HepG2 (cell line): ENCODE data around the gene MIA. TPM values are rescaled to one million over a fixed set of nuclear protein-coding genes. Genes with fewer than 3 reads are reported as not detected.

ENCODE experiments used
- ATAC-seq: fragments of 200-7000 bp; cut with Tn5 transposase; 3 replicates; pipeline ENCODE4 v1.9.1; 2020; ENCODE audit warnings: mild to moderate bottlenecking, moderate library complexity
- BruUV-seq: library from RNA; stranded (reverse); fragments of 400-500 nt; replicated peaks from 2 replicates; lab custom pipeline; 2021; lab: Mats Ljungman, UMichigan
- CTCF ChIA-PET: fragments of 300-600 bp; formaldehyde crosslinking; extraction: SDS; loops from one replicate; lab custom pipeline; 2021; ENCODE audit warnings: low total read pairs, inconsistent platforms, low intra/inter-chr PET ratio; lab: Yijun Ruan, JAX
- POLR2A ChIA-PET: fragments of 350-600 bp; sonication (Branson Sonifier 250); formaldehyde crosslinking; loops from one replicate; lab custom pipeline; 2020; ENCODE audit warnings: antibody characterized with exemption, inconsistent platforms; lab: Yijun Ruan, JAX
- DNase-seq: peaks from one replicate; pipeline ENCODE4 v3.0.0-alpha.2; 2015; ENCODE audit warnings: low spot score
- FAIRE-seq: peaks from 3 replicates; lab custom pipeline; 2011; peaks lifted over from hg19 to GRCh38; lab: Jason Lieb, UNC
- H2AFZ ChIP-seq: one replicate; pipeline ENCODE4 v1.6.1; 2011; ENCODE audit warnings: low read length, inconsistent platforms
- H3K27ac ChIP-seq: fragments of 300-600 bp; 3 replicates; pipeline ENCODE4 v1.8.0; 2011; ENCODE audit warnings: mixed run types, mild to moderate bottlenecking, mixed read lengths, low read length, inconsistent platforms; ENCODE audit not compliant: insufficient read depth; ENCODE audit errors: extremely low read length
- H3K27me3 ChIP-seq, 2 experiments: fragments of 200-600 bp in 1 of 2; 2 replicates in 1 of 2; 3 replicates in 1 of 2; pipeline versions ENCODE4 v1.6.0 to v1.8.0; 2011; ENCODE audit warnings: low read length in 2 of 2, mild to moderate bottlenecking in 2 of 2, moderate library complexity in 2 of 2, inconsistent platforms in 1 of 2; ENCODE audit not compliant: insufficient read depth in 2 of 2, control insufficient read depth in 1 of 2
- H3K36me3 ChIP-seq, 2 experiments: fragments of 200-600 bp in 1 of 2; replicated peaks in 1 of 2; 2 replicates in 1 of 2; 3 replicates in 1 of 2; pipeline versions ENCODE4 v1.5.1 to v1.8.0; 2011; ENCODE audit warnings: low read length in 2 of 2, inconsistent platforms in 1 of 2; ENCODE audit not compliant: insufficient read depth in 2 of 2, control insufficient read depth in 1 of 2
- H3K4me1 ChIP-seq: 2 replicates; pipeline ENCODE4 v1.5.1; 2012; ENCODE audit warnings: low read length, inconsistent platforms; ENCODE audit not compliant: insufficient read depth
- H3K4me2 ChIP-seq: 2 replicates; pipeline ENCODE4 v1.6.0; 2011; ENCODE audit warnings: low read depth, low read length, inconsistent platforms
- H3K4me3 ChIP-seq, 3 experiments: fragments of 200-600 bp in 1 of 3; sonication (generic), shearing (Covaris generic) in 1 of 3; replicated peaks in 1 of 3; 2 replicates each; pipeline ENCODE4 v1.5.1; 2011 to 2016; ENCODE audit warnings: low read length in 3 of 3, inconsistent platforms in 2 of 3, low read depth in 2 of 3, mild to moderate bottlenecking in 2 of 3, control low read depth in 1 of 3, mixed read lengths in 1 of 3; ENCODE audit not compliant: insufficient read depth in 1 of 3
- H3K79me2 ChIP-seq: one replicate; pipeline ENCODE4 v1.6.1; 2011; ENCODE audit warnings: low read length, inconsistent platforms; ENCODE audit not compliant: insufficient read depth
- H3K9ac ChIP-seq: 2 replicates; pipeline ENCODE4 v1.6.0; 2011; ENCODE audit warnings: mild to moderate bottlenecking, low read depth, low read length, inconsistent platforms; ENCODE audit not compliant: insufficient read depth
- H3K9me3 ChIP-seq: 2 replicates; pipeline ENCODE4 v1.5.1; 2012; ENCODE audit warnings: mild to moderate bottlenecking, low read length
- H4K20me1 ChIP-seq: 2 replicates; pipeline ENCODE4 v1.6.0; 2011; ENCODE audit warnings: inconsistent platforms, mild to moderate bottlenecking, low read length, moderate library complexity; ENCODE audit not compliant: insufficient read depth
- CREB3 ChIP-seq: sonication (generic); formaldehyde crosslinking; IDR thresholded peaks from 2 replicates; pipeline ENCODE4 v1.5.0; 2020; ENCODE audit warnings: missing genetic modification reagents
- TMF1 ChIP-seq: sonication (generic); formaldehyde crosslinking; IDR thresholded peaks from 2 replicates; pipeline ENCODE4 v1.8.1; 2022; ENCODE audit warnings: low read depth, missing genetic modification reagents
- ZNF20 ChIP-seq: sonication (generic); formaldehyde crosslinking; IDR thresholded peaks from 2 replicates; pipeline ENCODE4 v1.4.0; 2020; ENCODE audit warnings: mild to moderate bottlenecking, moderate library complexity, missing genetic modification reagents
- ZNF230 ChIP-seq: sonication (generic); formaldehyde crosslinking; IDR thresholded peaks from 2 replicates; pipeline ENCODE4 v1.4.0; 2020; ENCODE audit warnings: mild to moderate bottlenecking, missing genetic modification reagents
- WGBS: methylation state at CpG from one replicate; pipeline ENCODE4 v1.1.6; 2017; ENCODE audit warnings: low lambda C conversion rate; 5-methylcytosine and 5-hydroxymethylcytosine counted together
- in situ Hi-C: cut with HindIII; loops from 2 replicates; pipeline ENCODE4 v1.10.0; 2017; ENCODE audit warnings: low pct_unique_long_range_greater_than_20kb; ENCODE audit not compliant: extremely low pct_ligation_motif_present
- intact Hi-C: fragments of 100-400 bp; cut with micrococcal nuclease; formaldehyde crosslinking; loops from one replicate; pipeline ENCODE4 v1.10.0; 2022; ENCODE audit not compliant: unreplicated experiment
- polyA plus RNA-seq, 8 experiments: library from polyadenylated mRNA; depleted of rRNA in 3 of 8; stranded (reverse) in 7 of 8; unstranded in 1 of 8; fragments of >200 nt; fragmentation: Illumina TruSeq in 4 of 8; extraction: Trizol in 4 of 8; gene quantifications; 2 replicates each; pipeline versions ENCODE4 v1.2.1 to v1.2.3, GENCODE V29; 2011 to 2016; ENCODE audit warnings: low read depth in 4 of 8, missing spikeins in 1 of 8, mixed read lengths in 1 of 8; ENCODE audit not compliant: insufficient read depth in 1 of 8
- total RNA-seq, 5 experiments: library from RNA; depleted of rRNA; stranded (reverse); fragments of >200 nt; fragmentation: Illumina TruSeq; extraction: Trizol; gene quantifications; 2 replicates each; pipeline ENCODE4 v1.2.3, GENCODE V29; 2016; ENCODE audit warnings: low read depth in 1 of 5

MIA gene
- total and polyA plus RNA-seq, 2 of the 13 experiments (the other 11 are each of a cell fraction or from before 2014, with no cell fraction given), result 0.61 TPM; not detected in 1

- no peak for TF ChIP-seq ZNF230
- TF ChIP-seq ZNF20 (CRISPR knock-in tag), result no peak
Measured at GRCh38 chr19:40736661-40737060, 38.7 kb upstream of the MIA start (continued).

- H3K27me3 ChIP-seq, result no peaks in the 10 kb centered on the region
- 98% methylated on average over 9 of the region's 9 CpGs for WGBS
- DNase-seq (no peak), FAIRE-seq (no peak), ATAC-seq (no peak)
- no peaks in the 10 kb centered on the region for H4K20me1 ChIP-seq
- H3K4me3 ChIP-seq, result no peak overlapping the region
- ChIA-PET POLR2A (interaction anchor here (1.2 kb wide), 1 partner anchor 13 kb away, joined by 3 read pairs; the partner anchor contains the start of gene ACTMAP), CTCF (no interaction called here)
- intact Hi-C loops (no loop called here), in situ Hi-C loops (no loop called here)
- no TSS peak for BruUV-seq
- TF ChIP-seq CREB3, result no peak
- TF ChIP-seq TMF1 (CRISPR knock-in tag), result 0 out of 2 replicates have a peak, but pooled peaks have one; percentile 34
- no peak overlapping the region for H3K4me2 ChIP-seq
- no peak overlapping the region for H3K27ac ChIP-seq
- H2AFZ ChIP-seq, result no peak overlapping the region
- peaks cover 19% of the 10 kb centered on the region for H3K4me1 ChIP-seq
- H3K9me3 ChIP-seq, result no peaks in the 10 kb centered on the region
- H3K36me3 ChIP-seq, result peaks cover 23 to 62% of the 10 kb centered on the region in 2 experiments
- H3K79me2 ChIP-seq, result no peaks in the 10 kb centered on the region
- H3K9ac ChIP-seq, result no peak overlapping the region
Measured at GRCh38 chr19:40737102-40737644, 38.1 kb upstream of the MIA start.
